Activated naive CD4-positive, alpha-beta T cell treated with anti-CD3 and anti-CD28 coated beads, Interleukin-2, amount 10 ng/mL, durations not matched to agents 7 days and 5 days (primary cell): Measurements from ENCODE around the gene SOBP.
"Not testable (repeated sequence)": the region's sequence is repeated elsewhere in the genome, so short reads cannot be mapped to it uniquely, and the experiment has no call there.

Experiments
- CTCF ChIA-PET: fragments of 350-600 bp; sonication (Branson Sonifier 250); formaldehyde crosslinking; loops from one replicate; lab custom pipeline; 2021; ENCODE audit warnings: antibody characterized with exemption; lab: Charles Lee
- DNase-seq: peaks from one replicate; pipeline ENCODE4 v3.0.0-alpha.2; 2020
- H3K27ac Mint-ChIP-seq: one replicate; pipeline ENCODE4 v1.8.0; 2021; ENCODE audit warnings: mild to moderate bottlenecking, moderate library complexity, mixed read lengths
- H3K27me3 Mint-ChIP-seq: one replicate; pipeline ENCODE4 v1.8.0; 2021; ENCODE audit warnings: mild to moderate bottlenecking, mixed read lengths
- H3K36me3 Mint-ChIP-seq: one replicate; pipeline ENCODE4 v1.8.0; 2021; ENCODE audit warnings: mixed read lengths
- H3K4me1 Mint-ChIP-seq: one replicate; pipeline ENCODE4 v1.8.0; 2021; ENCODE audit warnings: mixed read lengths
- H3K4me3 Mint-ChIP-seq: one replicate; pipeline ENCODE4 v1.8.0; 2021; ENCODE audit warnings: mild to moderate bottlenecking, moderate library complexity, mixed read lengths
- H3K9me3 Mint-ChIP-seq: one replicate; pipeline ENCODE4 v1.8.0; 2021; ENCODE audit warnings: mixed read lengths

The SOBP gene

DNA sequence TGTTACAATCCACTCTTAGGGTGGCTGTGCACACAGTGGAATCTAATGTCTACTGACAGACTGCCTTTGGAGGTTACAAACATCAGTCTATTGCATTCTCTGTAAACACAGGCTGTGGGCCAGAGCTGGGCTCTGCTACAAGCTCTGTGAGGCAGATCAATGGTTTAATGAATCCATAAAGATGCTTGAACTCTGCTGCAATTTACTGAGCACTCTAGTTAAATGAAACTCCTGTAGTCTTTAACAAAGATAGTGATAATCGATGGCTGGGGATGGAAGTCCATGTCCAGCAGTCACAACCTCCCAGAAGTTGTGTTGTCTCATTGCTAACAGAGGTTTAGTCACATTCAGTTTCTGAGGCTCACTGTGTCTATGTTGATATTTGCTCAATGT, 50.5 kb downstream of the SOBP start:
- Mint-ChIP-seq H3K4me1 (no peaks in the 10 kb centered on the region), H3K36me3 (no peaks in the 10 kb centered on the region), H3K4me3 (no peak overlapping the region), H3K27me3 (peaks cover 26% of the 10 kb centered on the region), H3K9me3 (no peaks in the 10 kb centered on the region), H3K27ac (no peak overlapping the region)
- no peak for DNase-seq
- CTCF ChIA-PET = interaction anchor here (1.4 kb wide), 1 partner anchor 12 kb away, joined by 3 read pairs; no protein-coding TSS in a partner anchor

GRCh38 chr6:107542192-107542668, 52.3 kb downstream of the SOBP start:
- DNase-seq = no peak
- no peak overlapping the region for H3K4me3 Mint-ChIP-seq
- CTCF ChIA-PET = no interaction called here
- no peaks in the 10 kb centered on the region for H3K36me3 Mint-ChIP-seq
- H3K9me3 Mint-ChIP-seq = no peaks in the 10 kb centered on the region
- H3K4me1 Mint-ChIP-seq = peaks cover 6% of the 10 kb centered on the region
- peaks cover 26% of the 10 kb centered on the region for H3K27me3 Mint-ChIP-seq
- no peak overlapping the region for H3K27ac Mint-ChIP-seq

DNA sequence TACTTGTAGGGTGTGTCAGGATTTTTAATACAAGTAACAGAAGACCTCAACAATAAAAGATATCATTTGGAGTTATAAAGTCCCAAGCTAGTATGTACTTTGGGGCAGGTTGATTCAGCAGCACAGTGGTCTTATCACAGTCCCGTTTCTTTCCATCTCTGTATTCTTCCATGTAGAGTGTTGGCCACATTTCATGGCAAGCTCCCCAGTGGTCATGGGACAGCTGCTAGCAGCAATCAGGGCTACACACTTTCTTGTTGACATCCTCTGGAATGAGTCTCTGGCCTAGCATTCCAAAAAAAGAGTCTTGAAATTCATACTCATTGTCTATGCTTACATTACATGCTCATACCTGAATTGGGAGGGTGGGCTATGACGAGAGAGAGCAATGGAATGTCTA, 53.2 kb downstream of the SOBP start:
- Mint-ChIP-seq H3K4me3 (no peak overlapping the region), H3K36me3 (no peaks in the 10 kb centered on the region), H3K27me3 (peaks cover 22% of the 10 kb centered on the region), H3K27ac (no peak overlapping the region), H3K4me1 (peaks cover 6% of the 10 kb centered on the region), H3K9me3 (no peaks in the 10 kb centered on the region)
- no peak for DNase-seq
- CTCF ChIA-PET = interaction anchor here (0.7 kb wide), 1 partner anchor 441 kb away, joined by 3 read pairs; no protein-coding TSS in a partner anchor

- Mint-ChIP-seq H3K27ac (no peak overlapping the region), H3K4me3 (no peak overlapping the region), H3K4me1 (peaks cover 6% of the 10 kb centered on the region), H3K27me3 (peaks cover 19% of the 10 kb centered on the region), H3K9me3 (no peaks in the 10 kb centered on the region), H3K36me3 (no peaks in the 10 kb centered on the region)
- no peak for DNase-seq
- CTCF ChIA-PET = interaction anchor here (0.7 to 1.1 kb wide), 2 partner anchors 11 to 441 kb away, joined by 3 read pairs; no protein-coding TSS in a partner anchor
Measured at GRCh38 chr6:107543567-107543966, 53.6 kb downstream of the SOBP start.

GRCh38 chr6:107545763-107546162, 55.8 kb downstream of the SOBP start:
- no peak overlapping the region for H3K4me3 Mint-ChIP-seq
- no peaks in the 10 kb centered on the region for H3K36me3 Mint-ChIP-seq
- H3K27me3 Mint-ChIP-seq = peaks cover 15% of the 10 kb centered on the region
- no peaks in the 10 kb centered on the region for H3K9me3 Mint-ChIP-seq
- no peak overlapping the region for H3K27ac Mint-ChIP-seq
- DNase-seq = no peak
- peaks cover 6% of the 10 kb centered on the region for H3K4me1 Mint-ChIP-seq
- CTCF ChIA-PET = no interaction called here

- Mint-ChIP-seq H3K9me3 (no peaks in the 10 kb centered on the region), H3K4me3 (no peak overlapping the region), H3K27me3 (peaks cover 14% of the 10 kb centered on the region), H3K27ac (no peak overlapping the region), H3K36me3 (no peaks in the 10 kb centered on the region), H3K4me1 (peaks cover 6% of the 10 kb centered on the region)
- DNase-seq = no peak
- CTCF ChIA-PET = no interaction called here
Measured at GRCh38 chr6:107546691-107547450, 57.0 kb downstream of the SOBP start.

DNA sequence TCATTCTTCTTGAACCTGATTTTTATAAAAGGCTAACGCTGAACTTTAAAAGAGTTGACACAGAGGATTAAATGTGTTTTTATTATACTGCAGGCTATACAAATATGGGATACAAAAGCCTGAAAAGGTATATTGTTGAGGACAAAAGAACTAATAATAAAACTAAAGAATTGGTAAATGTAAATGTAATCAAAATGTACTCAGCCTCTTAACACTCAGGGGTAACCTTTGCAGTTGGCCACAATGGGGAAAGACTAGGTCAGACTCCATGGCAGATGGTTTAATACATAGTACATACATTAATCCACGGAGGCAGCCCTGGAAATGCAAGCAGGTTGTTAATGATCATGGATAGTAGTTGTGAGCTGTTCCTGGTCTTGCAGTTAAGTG, 57.5 kb downstream of the SOBP start:
- DNase-seq = no peak
- H3K27ac Mint-ChIP-seq = no peak overlapping the region
- CTCF ChIA-PET = no interaction called here
- no peaks in the 10 kb centered on the region for H3K36me3 Mint-ChIP-seq
- H3K4me3 Mint-ChIP-seq = no peak overlapping the region
- H3K9me3 Mint-ChIP-seq = no peaks in the 10 kb centered on the region
- peaks cover 9% of the 10 kb centered on the region for H3K27me3 Mint-ChIP-seq
- H3K4me1 Mint-ChIP-seq = peaks cover 6% of the 10 kb centered on the region

DNA sequence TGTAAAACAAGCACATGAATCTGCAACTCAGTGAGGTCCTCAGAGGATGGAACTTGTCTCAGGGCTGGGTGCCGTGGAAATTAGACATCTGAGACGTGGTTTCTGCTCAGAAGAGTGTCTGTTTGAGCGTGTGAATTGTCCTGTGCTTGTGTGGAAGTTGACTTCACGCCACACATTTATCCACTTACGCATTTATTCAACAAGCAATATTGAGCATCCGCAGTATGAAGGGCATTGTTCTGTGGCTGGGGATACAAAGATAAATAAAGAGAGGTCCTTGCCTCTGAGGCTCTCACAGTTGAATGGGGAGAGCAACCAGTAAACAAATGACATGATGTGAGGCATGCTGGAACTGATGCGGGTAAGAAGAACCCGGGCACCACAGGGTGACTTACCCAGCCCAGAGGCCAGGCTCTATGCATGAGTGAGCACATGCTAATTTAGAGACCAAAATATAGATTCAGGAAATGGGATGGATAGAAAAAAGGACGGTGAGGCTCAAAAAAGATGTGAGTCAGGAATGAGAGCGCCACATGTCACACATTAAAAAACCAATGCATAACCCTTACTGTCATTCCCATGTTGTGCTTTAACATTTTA, 60.4 kb downstream of the SOBP start:
- no peak overlapping the region for H3K27ac Mint-ChIP-seq
- no peaks in the 10 kb centered on the region for H3K9me3 Mint-ChIP-seq
- peaks cover 4% of the 10 kb centered on the region for H3K27me3 Mint-ChIP-seq
- H3K36me3 Mint-ChIP-seq = no peaks in the 10 kb centered on the region
- no peak for DNase-seq
- H3K4me1 Mint-ChIP-seq = peaks cover 6% of the 10 kb centered on the region
- CTCF ChIA-PET = no interaction called here
- H3K4me3 Mint-ChIP-seq = no peak overlapping the region

DNA sequence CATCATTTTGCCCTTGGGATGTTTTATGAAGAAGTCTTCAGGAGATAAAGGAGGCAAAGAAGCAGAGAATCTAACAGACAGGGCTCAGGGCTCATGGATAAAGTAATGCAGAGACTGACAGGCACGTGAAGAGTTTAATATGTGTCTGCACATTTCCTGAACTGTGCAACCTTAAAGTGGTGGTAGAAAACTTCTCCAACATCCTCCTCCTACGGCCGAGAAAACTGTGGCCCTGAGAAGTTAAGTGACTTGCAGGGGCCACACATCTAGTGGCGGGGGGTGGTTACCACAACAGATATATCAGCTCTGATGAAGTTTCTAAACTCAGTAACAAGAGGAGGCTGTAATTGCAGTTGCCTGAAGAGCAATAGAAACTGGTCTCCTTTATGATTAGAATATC, 61.0 kb downstream of the SOBP start:
- Mint-ChIP-seq H3K4me1 (peaks cover 6% of the 10 kb centered on the region), H3K27ac (no peak overlapping the region), H3K9me3 (no peaks in the 10 kb centered on the region), H3K27me3 (peaks cover 4% of the 10 kb centered on the region), H3K36me3 (no peaks in the 10 kb centered on the region), H3K4me3 (no peak overlapping the region)
- no peak for DNase-seq
- CTCF ChIA-PET = no interaction called here

GRCh38 chr6:107553121-107553520, 63.2 kb downstream of the SOBP start:
- H3K27me3 Mint-ChIP-seq = not testable (repeated sequence)

DNA sequence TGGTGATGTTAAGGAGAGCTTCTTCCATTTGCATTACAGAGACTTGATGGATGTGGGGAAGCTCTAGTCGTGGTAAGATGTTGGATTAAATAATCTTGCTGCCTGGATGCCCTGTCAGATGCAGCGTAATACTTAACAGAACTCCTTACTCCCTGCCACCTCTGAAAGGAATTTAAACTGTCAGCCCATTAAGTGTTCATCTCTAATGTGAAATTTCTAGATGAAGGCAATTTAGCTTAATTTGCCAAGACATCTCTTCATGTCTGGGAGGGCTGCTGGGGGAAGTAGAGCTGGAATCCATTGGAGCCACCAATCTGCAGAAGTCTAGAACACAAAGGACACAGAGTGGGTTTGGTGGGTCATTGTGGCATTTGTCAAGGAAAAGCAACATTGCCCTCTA, 64.4 kb downstream of the SOBP start:
- Mint-ChIP-seq H3K4me1 (no peaks in the 10 kb centered on the region), H3K4me3 (no peak overlapping the region), H3K27ac (no peak overlapping the region), H3K9me3 (no peaks in the 10 kb centered on the region), H3K36me3 (no peaks in the 10 kb centered on the region), H3K27me3 (peaks cover 9% of the 10 kb centered on the region)
- CTCF ChIA-PET = interaction anchor here (1.1 kb wide), 1 partner anchor 10 kb away, joined by 3 read pairs; no protein-coding TSS in a partner anchor
- no peak for DNase-seq

More at GRCh38 chr6:107553121-107553520, 63.2 kb downstream of the SOBP start:
- DNase-seq, CTCF ChIA-PET, H3K4me1 Mint-ChIP-seq, H3K36me3 Mint-ChIP-seq, H3K27ac Mint-ChIP-seq, H3K4me3 Mint-ChIP-seq, H3K9me3 Mint-ChIP-seq: not testable (repeated sequence)

DNA sequence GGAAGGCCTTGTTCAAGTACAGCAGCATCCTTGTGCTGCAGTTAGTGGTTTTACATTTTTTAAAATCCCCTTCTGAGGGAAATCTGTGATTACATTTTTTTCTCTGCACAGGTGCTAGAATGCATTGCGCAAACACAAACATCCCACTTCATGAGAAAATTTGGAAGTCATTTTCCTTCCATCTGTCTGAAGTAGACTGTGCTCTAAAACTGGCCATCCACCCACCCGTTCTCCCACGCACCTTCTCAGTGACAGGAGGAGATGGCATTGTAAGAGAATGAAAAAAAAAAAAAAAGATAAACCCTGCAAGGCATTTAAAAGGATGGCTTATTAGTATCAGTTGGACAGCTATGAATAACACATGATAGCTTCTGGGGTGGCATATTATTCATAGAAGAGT, 65.0 kb downstream of the SOBP start:
- no peak for DNase-seq
- CTCF ChIA-PET = interaction anchor here (1.1 kb wide), 1 partner anchor 11 kb away, joined by 3 read pairs; no protein-coding TSS in a partner anchor
- Mint-ChIP-seq H3K4me3 (no peak overlapping the region), H3K9me3 (no peaks in the 10 kb centered on the region), H3K4me1 (no peaks in the 10 kb centered on the region), H3K27me3 (peaks cover 11% of the 10 kb centered on the region), H3K27ac (no peak overlapping the region), H3K36me3 (no peaks in the 10 kb centered on the region)

- Mint-ChIP-seq H3K9me3 (no peaks in the 10 kb centered on the region), H3K4me1 (no peaks in the 10 kb centered on the region), H3K27ac (no peak overlapping the region), H3K36me3 (no peaks in the 10 kb centered on the region), H3K27me3 (peaks cover 16% of the 10 kb centered on the region), H3K4me3 (no peak overlapping the region)
- CTCF ChIA-PET = interaction anchor here (1.1 kb wide), 1 partner anchor 12 kb away, joined by 3 read pairs; no protein-coding TSS in a partner anchor
- DNase-seq = no peak
Measured at GRCh38 chr6:107555449-107555848, 65.5 kb downstream of the SOBP start.

- Mint-ChIP-seq H3K36me3 (no peaks in the 10 kb centered on the region), H3K4me1 (no peaks in the 10 kb centered on the region), H3K9me3 (no peaks in the 10 kb centered on the region), H3K27ac (no peak overlapping the region), H3K4me3 (no peak overlapping the region), H3K27me3 (peaks cover 18% of the 10 kb centered on the region)
- CTCF ChIA-PET = no interaction called here
- no peak for DNase-seq
Measured at GRCh38 chr6:107556082-107556481, 66.2 kb downstream of the SOBP start.

GRCh38 chr6:107557698-107558097, 67.8 kb downstream of the SOBP start:
- Mint-ChIP-seq H3K36me3 (no peaks in the 10 kb centered on the region), H3K4me3 (no peak overlapping the region), H3K9me3 (no peaks in the 10 kb centered on the region), H3K27ac (no peak overlapping the region), H3K27me3 (peaks cover 23% of the 10 kb centered on the region), H3K4me1 (no peaks in the 10 kb centered on the region)
- no peak for DNase-seq
- CTCF ChIA-PET = no interaction called here
